K562 (cell line): ENCODE data around the gene OCRL. TPM values are rescaled to one million over a fixed set of nuclear protein-coding genes. Genes with fewer than 3 reads are reported as not detected.

Source experiments
- ATAC-seq: fragments of 200-7000 bp; cut with Tn5 transposase; 3 replicates; pipeline ENCODE4 v1.9.1; 2020; ENCODE audit warnings: moderate library complexity
- BruUV-seq: library from RNA; stranded (reverse); fragments of 400-500 nt; replicated peaks from 2 replicates; lab custom pipeline; 2021; lab: Mats Ljungman, UMichigan
- CTCF ChIA-PET: fragments of 300-600 bp; formaldehyde crosslinking; extraction: SDS; loops from one replicate; lab custom pipeline; 2021; ENCODE audit warnings: low intra/inter-chr PET ratio; lab: Yijun Ruan, JAX
- POLR2A ChIA-PET: fragments of 300-600, 350-650 bp; sonication (Branson Sonifier 250); formaldehyde crosslinking; extraction: SDS; loops from one replicate; lab custom pipeline; 2021; ENCODE audit warnings: antibody characterized with exemption, inconsistent platforms; lab: Yijun Ruan, JAX
- DNase-seq, 4 experiments: peaks; one replicate each; pipeline versions ENCODE4 v3.0.0 to v3.0.0-alpha.2; 2011 to 2018; ENCODE audit warnings: low spot score in 3 of 4, mixed read lengths in 3 of 4; ENCODE audit errors: extremely low read depth in 1 of 4
- FAIRE-seq: peaks from 2 replicates; lab custom pipeline; 2011; peaks lifted over from hg19 to GRCh38; lab: Jason Lieb, UNC
- H2AFZ ChIP-seq: 2 replicates; pipeline ENCODE4 v1.6.0; 2011; ENCODE audit warnings: low read depth, low read length, control low read depth, inconsistent platforms
- H3K27ac ChIP-seq: fragments of 200-600 bp; 3 replicates; pipeline ENCODE4 v1.8.0; 2011; ENCODE audit warnings: low read depth, mild to moderate bottlenecking, control low read depth, inconsistent platforms, low read length, moderate library complexity, mixed read lengths; ENCODE audit errors: extremely low read depth
- H3K27me3 ChIP-seq, 2 experiments: fragments of 300-600 bp in 1 of 2; 2 replicates in 1 of 2; 3 replicates in 1 of 2; pipeline versions ENCODE4 v1.6.0 to v1.8.0; 2011; ENCODE audit warnings: inconsistent platforms in 2 of 2, low read length in 2 of 2, mild to moderate bottlenecking in 1 of 2, mixed read lengths in 1 of 2, moderate library complexity in 1 of 2; ENCODE audit not compliant: control insufficient read depth in 2 of 2, insufficient read depth in 2 of 2
- H3K36me3 ChIP-seq: fragments of 300-600 bp; 3 replicates; pipeline ENCODE4 v1.8.0; 2011; ENCODE audit warnings: mild to moderate bottlenecking, low read length, inconsistent platforms; ENCODE audit not compliant: control insufficient read depth, insufficient read depth
- H3K4me1 ChIP-seq, 2 experiments: fragments of 200-600 bp in 1 of 2; replicated peaks in 1 of 2; 2 replicates in 1 of 2; 3 replicates in 1 of 2; pipeline versions ENCODE4 v1.5.1 to v1.8.0; 2011; ENCODE audit warnings: inconsistent platforms in 2 of 2, low read length in 2 of 2, mild to moderate bottlenecking in 1 of 2, mixed read lengths in 1 of 2, moderate library complexity in 1 of 2; ENCODE audit not compliant: control insufficient read depth in 2 of 2, insufficient read depth in 2 of 2
- H3K4me2 ChIP-seq: 2 replicates; pipeline ENCODE4 v1.6.1; 2011; ENCODE audit warnings: low read length, control low read depth, inconsistent platforms, mixed read lengths; ENCODE audit not compliant: insufficient read depth
- H3K4me3 ChIP-seq: fragments of 200-600 bp; sonication (generic), shearing (Covaris generic); 2 replicates; pipeline ENCODE4 v1.5.1; 2016; ENCODE audit warnings: control low read depth, inconsistent platforms
- H3K79me2 ChIP-seq: fragments of 200-600 bp; 3 replicates; pipeline ENCODE4 v1.8.0; 2011; ENCODE audit warnings: low read length, inconsistent platforms; ENCODE audit not compliant: control insufficient read depth, insufficient read depth
- H3K9ac ChIP-seq, 2 experiments: 2 replicates each; pipeline versions ENCODE4 v1.6.0 to v1.6.1; 2011; ENCODE audit warnings: low read depth in 2 of 2, low read length in 2 of 2, control low read depth in 1 of 2, inconsistent platforms in 1 of 2, mild to moderate bottlenecking in 1 of 2, mixed read lengths in 1 of 2; ENCODE audit not compliant: insufficient read depth in 1 of 2
- H3K9me1 ChIP-seq: one replicate; pipeline ENCODE4 v1.6.0; 2011; ENCODE audit warnings: inconsistent platforms, mild to moderate bottlenecking, low read length, moderate library complexity; ENCODE audit not compliant: control insufficient read depth, insufficient read depth
- H3K9me3 ChIP-seq: replicated peaks from 2 replicates; pipeline ENCODE4 v1.5.1; 2011; ENCODE audit warnings: low read depth, low read length, inconsistent platforms; ENCODE audit not compliant: control insufficient read depth, insufficient read depth
- H4K20me1 ChIP-seq: replicated peaks from 2 replicates; pipeline ENCODE4 v1.6.1; 2011; ENCODE audit warnings: low read length, inconsistent platforms, mixed read lengths; ENCODE audit not compliant: control insufficient read depth, insufficient read depth
- RAD21 ChIP-seq, 2 experiments: fragments of 250-450 bp in 1 of 2; fragments of 450-650 bp in 1 of 2; sonication (Bioruptor Pico) in 1 of 2; formaldehyde crosslinking in 1 of 2; IDR thresholded peaks in 1 of 2; conservative IDR thresholded peaks in 1 of 2; 2 replicates each; pipeline versions ENCODE4 v1.4.0 to v1.8.0; 2020 to 2022; ENCODE audit warnings: mild to moderate bottlenecking in 2 of 2, moderate library complexity in 1 of 2
- RBM25 ChIP-seq: fragments of 200-400 bp; formaldehyde crosslinking; IDR thresholded peaks from 2 replicates; pipeline ENCODE4 v1.6.1; 2018; ENCODE audit warnings: low read length, low read depth, moderate library complexity; ENCODE audit not compliant: severe bottlenecking
- SMARCA5 ChIP-seq: fragments of 450-650 bp; IDR thresholded peaks from 2 replicates; pipeline ENCODE4 v1.6.1; 2016
- ZFP36 ChIP-seq: fragments of 150-350 bp; IDR thresholded peaks from 2 replicates; pipeline ENCODE4 v1.6.1; 2018; ENCODE audit warnings: low read length, low read depth; ENCODE audit not compliant: partially characterized antibody
- ZNF143 ChIP-seq: sonication (generic); formaldehyde crosslinking; IDR thresholded peaks from 2 replicates; pipeline ENCODE4 v1.9.0; 2022; ENCODE audit warnings: mild to moderate bottlenecking, missing genetic modification reagents
- WGBS: fragments of 100-300 bp; shearing (Covaris generic); methylation state at CpG from one replicate; pipeline ENCODE4 v1.1.6; 2016; ENCODE audit warnings: low coverage, mixed read lengths; ENCODE audit not compliant: insufficient coverage; ENCODE audit errors: missing lambda C conversion rate; 5-methylcytosine and 5-hydroxymethylcytosine counted together
- in situ Hi-C: fragments of 300-500 bp; cut with MboI; formaldehyde crosslinking; loops from 4 replicates; pipeline ENCODE4 v1.15.0; 2018; ENCODE audit warnings: inconsistent platforms, mixed read lengths
- intact Hi-C: fragments of 100-400 bp; cut with micrococcal nuclease; formaldehyde crosslinking; loops from 2 replicates; pipeline ENCODE4 v1.14.2; 2022
- polyA plus RNA-seq, 8 experiments: library from polyadenylated mRNA; depleted of rRNA in 4 of 8; stranded (reverse) in 5 of 8; unstranded in 3 of 8; fragments of >200 nt; fragmentation: Nextera tagmentation in 2 of 8; fragmentation: Illumina TruSeq in 1 of 8; extraction: Ambion mirVana in 2 of 8; extraction: Trizol in 1 of 8; gene quantifications; 2 replicates each; pipeline versions ENCODE4 v1.2.1 to v1.2.3, GENCODE V29; 2011 to 2014; ENCODE audit warnings: inconsistent platforms in 1 of 8, missing spikeins in 1 of 8
- total RNA-seq, 7 experiments: library from RNA; depleted of rRNA in 6 of 7; stranded (reverse); fragments of >200 nt in 6 of 7; fragmentation: Illumina TruSeq in 2 of 7; extraction: Trizol in 2 of 7; gene quantifications; 2 replicates each; pipeline versions ENCODE4 v1.2.1 to v1.2.3, GENCODE V29; 2011 to 2021; ENCODE audit warnings: low replicate concordance in 1 of 7
- TF ChIP-seq, protein P1 (sequence below), 2 experiments: fragments of 450-650 bp; formaldehyde crosslinking in 1 of 2; IDR thresholded peaks; 2 replicates each; pipeline versions ENCODE4 v1.4.0 to v1.6.1; 2014 to 2020; ENCODE audit warnings: mild to moderate bottlenecking in 2 of 2, borderline replicate concordance in 1 of 2, low read depth in 1 of 2
- TF ChIP-seq, protein P2 (sequence below): sonication (generic); formaldehyde crosslinking; IDR thresholded peaks from 2 replicates; pipeline ENCODE4 v1.8.0; 2022; ENCODE audit warnings: missing genetic modification reagents, mild to moderate bottlenecking, borderline replicate concordance
- TF ChIP-seq, protein P3 (sequence below), 3 experiments: IDR thresholded peaks in 2 of 3; conservative IDR thresholded peaks in 1 of 3; 2 replicates each; pipeline ENCODE4 v1.5.1; 2011 to 2012; ENCODE audit warnings: low read length in 3 of 3, mild to moderate bottlenecking in 3 of 3, control low read depth in 2 of 3, improper control_type of control experiment in 1 of 3, inconsistent platforms in 1 of 3, low read depth in 1 of 3, mixed read lengths in 1 of 3, moderate library complexity in 1 of 3; ENCODE audit not compliant: insufficient read depth in 2 of 3

The OCRL gene
- total and polyA plus RNA-seq, 9 of the 15 experiments (the other 6 are each of a cell fraction or from before 2014, with no cell fraction given), result 2.2 to 23.4 (median 11.9) TPM

DNA sequence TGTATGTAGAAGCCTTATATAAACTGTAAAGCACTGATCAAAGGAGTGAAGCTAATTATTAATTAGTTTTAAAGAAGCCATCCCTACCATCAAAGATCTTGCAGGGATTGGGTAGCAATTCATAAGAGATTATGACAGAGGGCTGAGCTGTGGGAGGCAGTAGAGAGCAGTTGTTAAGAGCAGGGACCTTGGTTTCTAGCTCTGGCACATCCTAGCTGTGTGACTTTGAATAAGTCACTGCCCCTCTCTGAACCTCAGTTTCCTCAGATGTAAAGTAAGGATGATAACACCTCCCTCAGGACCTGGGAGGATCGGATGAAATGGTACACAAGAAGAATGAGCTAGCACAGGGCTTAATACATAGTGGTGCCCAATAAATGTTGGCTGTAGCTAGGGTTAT is 69.3 kb downstream of the OCRL start:
- no peak for FAIRE-seq
- Histone ChIP-seq H3K4me3 (no peak overlapping the region), H3K9me3 (no peaks in the 10 kb centered on the region), H3K9ac (no peak overlapping the region), H3K4me1 (peaks cover 8 to 9% of the 10 kb centered on the region in 2 experiments; a peak in 4 of 5 replicates), H3K27me3 (no peaks in the 10 kb centered on the region), H2AFZ (no peak overlapping the region), H3K9me1 (peaks cover 4% of the 10 kb centered on the region), H3K36me3 (no peaks in the 10 kb centered on the region), H4K20me1 (no peaks in the 10 kb centered on the region), H3K79me2 (no peaks in the 10 kb centered on the region), H3K4me2 (no peak overlapping the region), H3K27ac (no peak overlapping the region)
- ATAC-seq, result peak; percentile 43; the same call in 2 of the 3 replicates
- in situ Hi-C loops (loop anchor here (5.0 to 10.0 kb wide), 4 partner anchors 118 to 455 kb away; no protein-coding TSS in a partner anchor), intact Hi-C loops (loop anchor here (5.0 kb wide), 4 partner anchors 48 to 583 kb away; no protein-coding TSS in a partner anchor)
- no TSS peak for BruUV-seq
- CTCF ChIA-PET, result interaction anchor here (1.4 kb wide), 1 partner anchor 117 kb away, joined by 4 read pairs; no protein-coding TSS in a partner anchor
- peak in 3 of 4 experiments; percentile 11 to 17 (median 11) for DNase-seq
- WGBS, result 0% methylated on average over 1 of the region's 1 CpG
- TF ChIP-seq ZNF143, result no peak
- TF ChIP-seq, protein P1, sequence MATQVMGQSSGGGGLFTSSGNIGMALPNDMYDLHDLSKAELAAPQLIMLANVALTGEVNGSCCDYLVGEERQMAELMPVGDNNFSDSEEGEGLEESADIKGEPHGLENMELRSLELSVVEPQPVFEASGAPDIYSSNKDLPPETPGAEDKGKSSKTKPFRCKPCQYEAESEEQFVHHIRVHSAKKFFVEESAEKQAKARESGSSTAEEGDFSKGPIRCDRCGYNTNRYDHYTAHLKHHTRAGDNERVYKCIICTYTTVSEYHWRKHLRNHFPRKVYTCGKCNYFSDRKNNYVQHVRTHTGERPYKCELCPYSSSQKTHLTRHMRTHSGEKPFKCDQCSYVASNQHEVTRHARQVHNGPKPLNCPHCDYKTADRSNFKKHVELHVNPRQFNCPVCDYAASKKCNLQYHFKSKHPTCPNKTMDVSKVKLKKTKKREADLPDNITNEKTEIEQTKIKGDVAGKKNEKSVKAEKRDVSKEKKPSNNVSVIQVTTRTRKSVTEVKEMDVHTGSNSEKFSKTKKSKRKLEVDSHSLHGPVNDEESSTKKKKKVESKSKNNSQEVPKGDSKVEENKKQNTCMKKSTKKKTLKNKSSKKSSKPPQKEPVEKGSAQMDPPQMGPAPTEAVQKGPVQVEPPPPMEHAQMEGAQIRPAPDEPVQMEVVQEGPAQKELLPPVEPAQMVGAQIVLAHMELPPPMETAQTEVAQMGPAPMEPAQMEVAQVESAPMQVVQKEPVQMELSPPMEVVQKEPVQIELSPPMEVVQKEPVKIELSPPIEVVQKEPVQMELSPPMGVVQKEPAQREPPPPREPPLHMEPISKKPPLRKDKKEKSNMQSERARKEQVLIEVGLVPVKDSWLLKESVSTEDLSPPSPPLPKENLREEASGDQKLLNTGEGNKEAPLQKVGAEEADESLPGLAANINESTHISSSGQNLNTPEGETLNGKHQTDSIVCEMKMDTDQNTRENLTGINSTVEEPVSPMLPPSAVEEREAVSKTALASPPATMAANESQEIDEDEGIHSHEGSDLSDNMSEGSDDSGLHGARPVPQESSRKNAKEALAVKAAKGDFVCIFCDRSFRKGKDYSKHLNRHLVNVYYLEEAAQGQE (IDR thresholded peaks at IDR 0.05; ENCODE audit: borderline replicate concordance), result peak; percentile 23; the same call in 1 of the 2 replicates
- TF ChIP-seq, protein P1 (CRISPR knock-in tag; IDR thresholded peaks at IDR 0.05; ENCODE audit: low read depth), result no peak
- TF ChIP-seq, protein P2, sequence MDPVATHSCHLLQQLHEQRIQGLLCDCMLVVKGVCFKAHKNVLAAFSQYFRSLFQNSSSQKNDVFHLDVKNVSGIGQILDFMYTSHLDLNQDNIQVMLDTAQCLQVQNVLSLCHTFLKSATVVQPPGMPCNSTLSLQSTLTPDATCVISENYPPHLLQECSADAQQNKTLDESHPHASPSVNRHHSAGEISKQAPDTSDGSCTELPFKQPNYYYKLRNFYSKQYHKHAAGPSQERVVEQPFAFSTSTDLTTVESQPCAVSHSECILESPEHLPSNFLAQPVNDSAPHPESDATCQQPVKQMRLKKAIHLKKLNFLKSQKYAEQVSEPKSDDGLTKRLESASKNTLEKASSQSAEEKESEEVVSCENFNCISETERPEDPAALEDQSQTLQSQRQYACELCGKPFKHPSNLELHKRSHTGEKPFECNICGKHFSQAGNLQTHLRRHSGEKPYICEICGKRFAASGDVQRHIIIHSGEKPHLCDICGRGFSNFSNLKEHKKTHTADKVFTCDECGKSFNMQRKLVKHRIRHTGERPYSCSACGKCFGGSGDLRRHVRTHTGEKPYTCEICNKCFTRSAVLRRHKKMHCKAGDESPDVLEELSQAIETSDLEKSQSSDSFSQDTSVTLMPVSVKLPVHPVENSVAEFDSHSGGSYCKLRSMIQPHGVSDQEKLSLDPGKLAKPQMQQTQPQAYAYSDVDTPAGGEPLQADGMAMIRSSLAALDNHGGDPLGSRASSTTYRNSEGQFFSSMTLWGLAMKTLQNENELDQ (CRISPR knock-in tag), result no peak
- TF ChIP-seq RBM25, result peak; percentile 89
- TF ChIP-seq ZFP36, result peak; percentile 88
- TF ChIP-seq SMARCA5, result 0 out of 2 replicates have a peak, but pooled peaks have one; percentile 41
- TF ChIP-seq, protein P3, sequence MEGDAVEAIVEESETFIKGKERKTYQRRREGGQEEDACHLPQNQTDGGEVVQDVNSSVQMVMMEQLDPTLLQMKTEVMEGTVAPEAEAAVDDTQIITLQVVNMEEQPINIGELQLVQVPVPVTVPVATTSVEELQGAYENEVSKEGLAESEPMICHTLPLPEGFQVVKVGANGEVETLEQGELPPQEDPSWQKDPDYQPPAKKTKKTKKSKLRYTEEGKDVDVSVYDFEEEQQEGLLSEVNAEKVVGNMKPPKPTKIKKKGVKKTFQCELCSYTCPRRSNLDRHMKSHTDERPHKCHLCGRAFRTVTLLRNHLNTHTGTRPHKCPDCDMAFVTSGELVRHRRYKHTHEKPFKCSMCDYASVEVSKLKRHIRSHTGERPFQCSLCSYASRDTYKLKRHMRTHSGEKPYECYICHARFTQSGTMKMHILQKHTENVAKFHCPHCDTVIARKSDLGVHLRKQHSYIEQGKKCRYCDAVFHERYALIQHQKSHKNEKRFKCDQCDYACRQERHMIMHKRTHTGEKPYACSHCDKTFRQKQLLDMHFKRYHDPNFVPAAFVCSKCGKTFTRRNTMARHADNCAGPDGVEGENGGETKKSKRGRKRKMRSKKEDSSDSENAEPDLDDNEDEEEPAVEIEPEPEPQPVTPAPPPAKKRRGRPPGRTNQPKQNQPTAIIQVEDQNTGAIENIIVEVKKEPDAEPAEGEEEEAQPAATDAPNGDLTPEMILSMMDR (IDR thresholded peaks at IDR 0.05 in 2 of 3, conservative IDR thresholded peaks at IDR 0.05 in 1 of 3; ENCODE audit: insufficient read depth in 2 of 3, low read depth in 1 of 3, low read length in 3 of 3), result peak in 2 of 3 experiments; percentile 32 to 40; a peak in 2 of 6 replicates
- peak in 1 of 2 experiments; percentile 44; a peak in 2 of 4 replicates for TF ChIP-seq RAD21 (CRISPR knock-in tag; conservative IDR thresholded peaks at IDR 0.05 in 1 of 2, IDR thresholded peaks at IDR 0.05 in 1 of 2)
- POLR2A ChIA-PET, result no interaction called here
